ENCODE measurements around the gene ZW10. TPM values are rescaled to one million over a fixed set of nuclear protein-coding genes. Genes with fewer than 3 reads are reported as not detected.

Gene ZW10
- total RNA-seq, 2 experiments from 2014 or later: 2.0 to 2.2 TPM

DNA sequence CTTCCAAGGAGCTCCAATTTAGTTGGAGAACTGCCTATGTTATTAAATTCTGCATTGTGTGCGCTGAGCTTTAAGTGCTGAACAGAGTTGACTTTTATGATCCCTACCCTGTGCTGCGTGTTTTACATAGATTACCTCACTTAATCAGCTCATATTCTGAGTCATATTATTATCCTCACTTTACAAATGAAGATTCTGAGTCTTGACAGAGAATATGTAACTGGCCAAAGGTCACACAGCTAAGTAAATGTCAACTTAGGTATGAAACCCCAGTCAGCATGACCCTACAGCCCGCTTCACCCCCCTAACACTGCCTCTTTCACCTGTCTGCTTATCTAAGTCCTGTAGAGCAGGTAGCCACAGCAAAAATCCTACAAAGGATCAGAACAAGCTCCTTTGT lies 47.6 kb downstream of the ZW10 start:
- H3K4me1 ChIP-seq (ENCODE audit: insufficient read depth, low read length): no peaks in the 10 kb centered on the region
- Mint-ChIP-seq H3K4me3 (no peak overlapping the region), H3K27ac (no peak overlapping the region), H3K36me3 (ENCODE audit: low read depth) (no peaks in the 10 kb centered on the region), H3K9me3 (no peaks in the 10 kb centered on the region), H3K4me1 (ENCODE audit: low read depth) (no peaks in the 10 kb centered on the region), H3K27me3 (no peaks in the 10 kb centered on the region)
- no peak overlapping the region for H3K4me3 ChIP-seq (ENCODE audit: low read length)
- ChIA-PET POLR2A (no interaction called here), CTCF (interaction anchor here (1.1 kb wide), 1 partner anchor 170 kb away, joined by 3 read pairs; no protein-coding TSS in a partner anchor)
- H3K9me3 ChIP-seq (ENCODE audit: control insufficient read depth in 1 of 2, insufficient read depth in 1 of 2, low read length in 2 of 2): no peaks in the 10 kb centered on the region
- H3K27me3 ChIP-seq (ENCODE audit: control insufficient read depth in 1 of 2, insufficient read depth in 2 of 2, low read length in 2 of 2): no peaks in the 10 kb centered on the region
- TF ChIP-seq, protein P1, sequence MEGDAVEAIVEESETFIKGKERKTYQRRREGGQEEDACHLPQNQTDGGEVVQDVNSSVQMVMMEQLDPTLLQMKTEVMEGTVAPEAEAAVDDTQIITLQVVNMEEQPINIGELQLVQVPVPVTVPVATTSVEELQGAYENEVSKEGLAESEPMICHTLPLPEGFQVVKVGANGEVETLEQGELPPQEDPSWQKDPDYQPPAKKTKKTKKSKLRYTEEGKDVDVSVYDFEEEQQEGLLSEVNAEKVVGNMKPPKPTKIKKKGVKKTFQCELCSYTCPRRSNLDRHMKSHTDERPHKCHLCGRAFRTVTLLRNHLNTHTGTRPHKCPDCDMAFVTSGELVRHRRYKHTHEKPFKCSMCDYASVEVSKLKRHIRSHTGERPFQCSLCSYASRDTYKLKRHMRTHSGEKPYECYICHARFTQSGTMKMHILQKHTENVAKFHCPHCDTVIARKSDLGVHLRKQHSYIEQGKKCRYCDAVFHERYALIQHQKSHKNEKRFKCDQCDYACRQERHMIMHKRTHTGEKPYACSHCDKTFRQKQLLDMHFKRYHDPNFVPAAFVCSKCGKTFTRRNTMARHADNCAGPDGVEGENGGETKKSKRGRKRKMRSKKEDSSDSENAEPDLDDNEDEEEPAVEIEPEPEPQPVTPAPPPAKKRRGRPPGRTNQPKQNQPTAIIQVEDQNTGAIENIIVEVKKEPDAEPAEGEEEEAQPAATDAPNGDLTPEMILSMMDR (IDR thresholded peaks at IDR 0.05): no peak
- H3K27ac ChIP-seq (ENCODE audit: low read depth in 1 of 2, low read length in 2 of 2): no peak overlapping the region
- no peaks in the 10 kb centered on the region for H3K36me3 ChIP-seq (ENCODE audit: insufficient read depth, low read length)
- DNase-seq: no peak
- intact Hi-C loops (cut with DNase I, micrococcal nuclease): no loop called here
- no peak for ATAC-seq (ENCODE audit: poor library complexity)

DNA sequence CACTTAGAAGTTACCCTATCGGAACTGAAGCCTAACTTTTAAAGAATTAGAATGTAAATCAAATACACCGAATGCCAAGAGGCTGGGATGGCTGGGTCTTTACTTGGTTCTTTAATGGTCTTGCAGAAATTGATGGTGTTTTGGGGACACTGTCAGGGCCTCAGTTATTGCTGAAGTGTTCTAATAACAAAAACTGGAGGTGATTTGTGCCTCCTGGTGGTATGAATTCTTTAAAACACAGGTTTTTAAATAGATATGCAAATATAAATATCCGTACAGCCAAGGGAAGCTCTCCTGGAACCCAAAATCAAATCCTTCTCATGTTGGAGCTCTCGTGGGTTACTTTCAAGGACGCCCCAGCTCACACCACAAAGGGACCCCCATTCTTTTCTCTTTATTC lies 48.1 kb downstream of the ZW10 start:
- Histone ChIP-seq H3K4me1 (ENCODE audit: insufficient read depth, low read length) (no peaks in the 10 kb centered on the region), H3K9me3 (ENCODE audit: control insufficient read depth in 1 of 2, insufficient read depth in 1 of 2, low read length in 2 of 2) (no peaks in the 10 kb centered on the region), H3K27ac (ENCODE audit: low read depth in 1 of 2, low read length in 2 of 2) (no peak overlapping the region), H3K4me3 (ENCODE audit: low read length) (no peak overlapping the region), H3K36me3 (ENCODE audit: insufficient read depth, low read length) (no peaks in the 10 kb centered on the region), H3K27me3 (ENCODE audit: control insufficient read depth in 1 of 2, insufficient read depth in 2 of 2, low read length in 2 of 2) (no peaks in the 10 kb centered on the region)
- Mint-ChIP-seq H3K27me3 (no peaks in the 10 kb centered on the region), H3K9me3 (no peaks in the 10 kb centered on the region), H3K4me3 (no peak overlapping the region), H3K36me3 (ENCODE audit: low read depth) (no peaks in the 10 kb centered on the region), H3K4me1 (ENCODE audit: low read depth) (no peaks in the 10 kb centered on the region), H3K27ac (no peak overlapping the region)
- DNase-seq (no peak), ATAC-seq (ENCODE audit: poor library complexity) (no peak)
- TF ChIP-seq, protein P1 (IDR thresholded peaks at IDR 0.05): no peak
- intact Hi-C loops (cut with DNase I, micrococcal nuclease): no loop called here
- ChIA-PET CTCF (interaction anchor here (1.1 kb wide), 1 partner anchor 171 kb away, joined by 3 read pairs; no protein-coding TSS in a partner anchor), POLR2A (no interaction called here)

DNA sequence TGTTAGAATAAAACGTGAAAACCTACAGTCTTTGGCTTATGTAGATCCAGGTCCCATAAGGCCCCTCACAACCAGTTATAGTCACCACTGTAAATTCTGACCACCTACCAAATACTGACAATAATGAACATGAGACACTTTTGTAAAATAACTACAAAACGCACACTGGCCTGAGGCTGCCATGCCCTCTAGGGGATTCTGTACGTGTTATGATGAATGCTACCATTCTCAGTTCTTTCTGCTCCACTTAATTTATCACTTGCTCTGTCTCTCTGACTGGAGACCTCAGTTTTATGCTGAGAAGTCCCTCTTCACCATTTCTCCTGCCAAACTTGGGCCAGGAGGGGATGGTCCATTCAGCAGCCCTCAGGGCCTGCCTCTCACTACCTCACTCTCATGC lies 48.7 kb downstream of the ZW10 start:
- H3K27ac Mint-ChIP-seq: no peak overlapping the region
- Histone ChIP-seq H3K9me3 (ENCODE audit: control insufficient read depth in 1 of 2, insufficient read depth in 1 of 2, low read length in 2 of 2) (no peaks in the 10 kb centered on the region), H3K27ac (ENCODE audit: low read depth in 1 of 2, low read length in 2 of 2) (no peak overlapping the region), H3K4me1 (ENCODE audit: insufficient read depth, low read length) (no peaks in the 10 kb centered on the region), H3K4me3 (ENCODE audit: low read length) (no peak overlapping the region), H3K27me3 (ENCODE audit: control insufficient read depth in 1 of 2, insufficient read depth in 2 of 2, low read length in 2 of 2) (no peaks in the 10 kb centered on the region), H3K36me3 (ENCODE audit: insufficient read depth, low read length) (no peaks in the 10 kb centered on the region)
- POLR2A ChIA-PET: no interaction called here
- CTCF ChIA-PET: interaction anchor here (1.1 kb wide), 1 partner anchor 172 kb away, joined by 3 read pairs; no protein-coding TSS in a partner anchor
- TF ChIP-seq, protein P1 (IDR thresholded peaks at IDR 0.05): no peak
- intact Hi-C loops (cut with DNase I, micrococcal nuclease): no loop called here
- H3K4me1 Mint-ChIP-seq (ENCODE audit: low read depth): no peaks in the 10 kb centered on the region
- no peak overlapping the region for H3K4me3 Mint-ChIP-seq
- DNase-seq: no peak
- H3K27me3 Mint-ChIP-seq: no peaks in the 10 kb centered on the region
- no peaks in the 10 kb centered on the region for H3K36me3 Mint-ChIP-seq (ENCODE audit: low read depth)
- no peaks in the 10 kb centered on the region for H3K9me3 Mint-ChIP-seq
- no peak for ATAC-seq (ENCODE audit: poor library complexity)

Data from CD4-positive, alpha-beta T cell (primary cell).